ENCODE data around the gene ULBP2. TPM values are rescaled to one million over a fixed set of nuclear protein-coding genes. Genes with fewer than 3 reads are reported as not detected.

The ULBP2 gene, protein sequence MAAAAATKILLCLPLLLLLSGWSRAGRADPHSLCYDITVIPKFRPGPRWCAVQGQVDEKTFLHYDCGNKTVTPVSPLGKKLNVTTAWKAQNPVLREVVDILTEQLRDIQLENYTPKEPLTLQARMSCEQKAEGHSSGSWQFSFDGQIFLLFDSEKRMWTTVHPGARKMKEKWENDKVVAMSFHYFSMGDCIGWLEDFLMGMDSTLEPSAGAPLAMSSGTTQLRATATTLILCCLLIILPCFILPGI
- 5.8 and 10.8 TPM in 2 replicates for total RNA-seq

DNA sequence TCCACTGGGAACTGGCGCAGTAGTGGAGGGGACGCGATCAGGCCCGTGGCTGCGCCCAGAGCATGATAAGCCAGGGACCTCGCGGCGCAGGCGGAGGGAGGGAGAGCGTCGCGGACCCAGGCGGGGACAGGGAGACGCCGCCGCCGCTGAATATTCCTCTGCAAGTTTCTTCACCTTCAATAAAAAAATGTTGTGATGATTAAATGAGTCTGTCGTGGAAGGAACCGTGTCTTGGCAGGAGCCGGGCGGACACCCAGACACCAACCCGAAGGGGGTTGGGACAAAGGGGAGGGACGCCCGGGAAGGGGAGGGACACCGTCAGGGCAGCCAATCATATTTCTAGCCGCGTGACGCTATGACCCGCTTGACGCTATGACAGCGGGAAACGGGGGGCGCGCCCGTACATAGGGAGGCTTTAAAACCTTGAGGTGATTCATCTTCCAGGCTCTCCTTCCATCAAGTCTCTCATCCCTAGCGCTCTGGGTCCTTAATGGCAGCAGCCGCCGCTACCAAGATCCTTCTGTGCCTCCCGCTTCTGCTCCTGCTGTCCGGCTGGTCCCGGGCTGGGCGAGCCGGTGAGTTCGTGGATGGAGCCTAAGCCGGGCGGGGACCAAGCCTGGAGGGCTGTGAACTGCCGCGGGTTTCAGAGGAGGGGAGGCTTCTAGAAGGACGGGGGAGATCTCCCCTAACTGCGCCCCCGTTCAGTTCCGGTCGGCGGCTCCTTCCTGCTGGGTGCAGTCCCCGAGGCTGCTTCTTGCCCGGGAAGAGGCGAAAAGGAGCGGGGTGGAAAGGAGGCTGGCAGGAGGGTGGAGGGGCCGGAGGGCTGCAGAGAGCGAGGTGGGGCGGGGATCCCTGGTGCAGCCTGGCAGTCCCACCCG lies at the start of gene ULBP2:
Gene ULBP2, plus strand, starts transcription at position 432 of the 878 bp plus-strand sequence. Its CDS starts 59 bp downstream, at position 491.
- DNase-seq (ENCODE audit: low read depth, low spot score), result peak; percentile 91

DNA sequence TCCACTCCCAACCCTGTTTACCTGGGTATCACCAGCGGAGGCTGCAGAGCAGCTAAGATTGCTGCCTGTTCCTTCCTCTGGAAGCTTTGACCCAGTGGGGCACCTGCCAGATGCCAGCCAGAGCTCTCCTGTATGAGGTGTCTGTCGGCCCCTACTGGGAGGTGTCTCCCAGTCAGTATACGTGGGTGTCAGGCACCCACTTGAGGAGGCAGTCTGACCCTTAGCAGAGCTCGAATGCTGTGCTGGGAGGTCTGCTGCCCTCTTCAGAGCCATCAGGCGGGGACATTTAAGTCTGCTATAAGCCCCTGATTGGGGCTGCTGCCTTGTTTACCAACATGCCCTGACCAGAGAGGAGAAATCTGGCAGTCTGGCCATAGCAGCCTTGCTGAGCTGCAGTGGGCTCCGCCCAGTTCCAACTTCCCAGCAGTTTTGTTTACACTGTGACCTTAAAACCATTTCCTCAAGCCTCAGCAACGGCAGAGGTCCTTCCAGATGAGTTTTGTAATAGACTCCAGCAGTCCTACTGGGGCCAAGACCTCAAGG lies 46.7 kb upstream of the ULBP2 start:
- DNase-seq (ENCODE audit: low read depth, low spot score), result no peak

DNA sequence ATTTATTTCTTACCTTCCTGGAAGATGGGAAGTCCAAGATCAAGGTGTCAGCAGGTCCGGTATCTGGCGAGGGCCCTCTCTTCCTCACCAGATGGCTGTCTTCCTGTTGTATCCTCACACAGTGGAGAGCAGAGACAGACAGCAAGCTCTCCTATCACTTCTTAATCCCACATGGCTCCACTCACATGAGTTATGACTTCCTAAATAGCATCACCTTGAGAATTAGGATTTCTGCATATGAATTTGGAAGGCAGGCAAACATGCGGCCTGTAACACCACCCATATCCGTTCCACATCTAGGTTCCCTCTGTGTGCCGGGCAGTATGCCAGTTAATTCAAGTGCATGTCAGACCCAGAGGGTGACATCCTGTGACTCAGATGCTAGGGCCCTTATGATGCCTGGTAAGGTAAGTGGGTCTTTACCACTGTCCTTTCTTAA lies 46.0 kb upstream of the ULBP2 start:
- DNase-seq (ENCODE audit: low read depth, low spot score), result no peak

DNA sequence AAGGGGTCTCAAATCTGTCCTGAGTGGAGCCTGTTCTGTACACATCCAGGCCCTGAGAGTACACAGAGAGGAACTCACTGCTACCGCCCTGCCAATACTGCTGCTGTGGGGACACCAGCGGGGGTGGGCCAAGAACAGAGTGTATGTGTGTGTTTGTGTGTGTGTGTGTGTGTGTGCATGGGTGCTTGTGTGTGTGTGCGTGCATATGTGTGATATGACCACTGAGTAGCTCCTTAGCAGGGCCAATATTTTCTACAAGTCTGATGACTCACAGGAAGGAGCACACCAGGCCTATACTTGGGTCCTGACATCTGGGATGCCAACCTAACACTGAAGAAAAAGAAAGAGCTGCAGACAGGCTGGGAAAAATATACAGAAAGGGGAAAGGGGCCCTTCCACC lies 45.3 kb upstream of the ULBP2 start:
- DNase-seq (ENCODE audit: low read depth, low spot score), result no peak

DNA sequence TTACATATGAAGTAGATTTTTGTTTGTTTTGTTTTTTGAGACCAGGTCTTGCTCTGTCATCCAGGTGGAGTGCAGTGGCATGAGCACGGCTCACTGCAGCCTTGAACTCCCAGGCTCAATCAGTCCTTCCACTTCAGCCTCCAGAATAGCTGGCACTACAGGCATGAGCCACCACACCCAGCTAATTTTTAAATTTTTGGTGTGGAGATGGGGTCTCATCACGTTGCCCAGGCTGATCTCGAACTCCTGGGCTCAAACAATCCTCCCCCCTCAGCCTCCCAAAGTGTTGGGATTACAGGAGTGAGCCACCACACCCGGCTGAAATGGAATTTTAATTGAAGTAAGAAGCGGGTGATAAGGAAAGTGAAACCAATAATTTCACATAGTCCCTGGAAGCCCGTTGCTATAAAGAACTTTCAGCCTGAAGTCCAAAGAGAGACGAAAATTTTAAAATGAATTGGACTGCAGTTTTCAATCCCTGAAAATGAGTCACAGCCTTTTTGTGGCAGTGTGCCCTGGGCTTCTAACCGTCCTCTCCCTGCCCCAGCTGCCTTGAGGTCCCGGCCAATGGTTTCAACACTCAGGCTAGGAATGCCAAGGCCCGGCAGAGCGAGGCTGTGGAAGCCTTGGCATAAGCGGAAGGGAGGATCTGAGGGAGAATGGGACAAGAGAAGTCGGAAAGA lies 44.7 kb upstream of the ULBP2 start:
- no peak for DNase-seq (ENCODE audit: low read depth, low spot score)

DNA sequence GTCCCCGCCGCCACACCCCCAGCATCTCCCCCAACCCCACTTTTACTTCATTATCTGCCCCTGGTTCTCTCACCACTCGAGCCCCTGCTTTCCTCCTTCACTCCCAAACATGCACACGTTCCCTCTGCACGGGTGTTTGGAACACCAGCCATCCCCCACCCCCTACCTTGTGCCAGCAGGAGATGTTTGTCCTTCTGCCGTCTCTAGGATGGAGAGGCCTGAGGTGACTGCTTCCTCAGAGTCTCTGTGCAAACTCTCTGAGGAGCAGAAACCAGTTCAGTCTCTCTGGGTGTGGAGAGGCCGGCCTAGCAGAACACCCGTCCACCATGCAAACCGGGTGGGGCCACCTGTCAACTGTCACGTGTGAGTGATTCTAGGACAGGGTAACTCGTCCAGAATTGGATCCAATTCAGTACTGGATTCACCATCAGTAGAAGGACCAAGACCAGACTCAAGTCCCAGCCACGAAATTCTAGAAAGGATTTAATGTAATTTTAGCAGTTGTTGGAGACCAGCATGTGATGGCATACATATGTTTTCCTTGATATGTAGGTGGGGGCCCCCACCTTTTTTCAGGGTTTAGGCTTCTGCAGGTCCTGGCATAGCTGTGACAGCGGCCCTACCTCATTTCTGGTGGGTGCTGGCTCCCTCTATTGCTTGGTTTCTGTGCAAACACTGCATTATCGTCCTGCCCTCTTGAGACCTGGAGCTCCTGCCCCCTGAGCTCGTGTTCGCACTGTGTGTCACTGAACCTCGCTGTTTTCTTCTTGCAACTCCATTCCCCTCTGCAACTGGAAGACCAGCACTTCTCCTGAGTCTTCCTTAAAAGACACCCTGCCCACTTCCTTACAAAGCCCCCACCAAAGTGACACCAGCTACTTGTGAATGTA lies 43.7 kb upstream of the ULBP2 start, which contains the start of gene RAET1E:
Gene RAET1E, minus strand, starts transcription at position 259 of the 890 bp plus-strand sequence. CDS start 7,212 bp downstream, outside the sequence.
- no peak for DNase-seq (ENCODE audit: low read depth, low spot score)

DNA sequence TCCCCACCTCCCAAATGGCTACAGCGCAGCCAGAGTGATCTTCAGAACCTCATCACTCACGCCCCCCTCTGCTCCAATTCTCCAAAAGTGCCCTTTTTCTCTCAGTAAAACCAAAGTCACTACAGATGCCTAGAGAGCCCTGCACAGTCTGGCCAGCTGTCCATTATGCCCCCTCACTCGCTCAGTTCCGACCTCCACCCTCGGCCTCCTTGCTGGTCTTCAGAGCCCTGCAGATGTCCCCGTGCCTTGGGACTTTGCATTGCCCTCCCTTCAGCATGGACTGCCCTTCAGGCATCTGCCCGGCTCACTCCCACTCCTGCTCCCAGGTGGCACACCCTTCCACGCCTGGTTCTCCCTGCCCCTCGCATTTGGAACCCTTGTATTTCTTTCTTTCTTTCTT lies 42.8 kb upstream of the ULBP2 start:
- no peak for DNase-seq (ENCODE audit: low read depth, low spot score)

DNA sequence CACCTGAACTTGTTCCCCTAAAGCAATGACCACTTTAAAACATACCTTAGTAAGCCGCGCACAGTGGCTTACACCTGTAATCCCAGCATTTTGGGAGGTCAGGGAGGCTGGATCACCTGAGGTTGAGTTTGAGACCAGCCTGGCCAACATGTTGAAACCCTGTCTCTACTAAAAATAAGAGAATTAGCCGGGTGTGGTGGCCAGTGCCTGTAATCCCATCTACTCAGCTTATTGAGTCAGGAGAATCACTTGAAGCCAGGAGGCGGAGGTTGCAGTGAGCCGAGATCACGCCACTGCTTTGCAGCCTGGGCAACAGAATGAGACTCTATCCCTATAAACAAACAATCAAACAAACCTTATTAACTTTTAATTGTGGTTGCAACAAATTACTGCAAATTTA lies 42.3 kb upstream of the ULBP2 start:
- DNase-seq (ENCODE audit: low read depth, low spot score), result no peak

DNA sequence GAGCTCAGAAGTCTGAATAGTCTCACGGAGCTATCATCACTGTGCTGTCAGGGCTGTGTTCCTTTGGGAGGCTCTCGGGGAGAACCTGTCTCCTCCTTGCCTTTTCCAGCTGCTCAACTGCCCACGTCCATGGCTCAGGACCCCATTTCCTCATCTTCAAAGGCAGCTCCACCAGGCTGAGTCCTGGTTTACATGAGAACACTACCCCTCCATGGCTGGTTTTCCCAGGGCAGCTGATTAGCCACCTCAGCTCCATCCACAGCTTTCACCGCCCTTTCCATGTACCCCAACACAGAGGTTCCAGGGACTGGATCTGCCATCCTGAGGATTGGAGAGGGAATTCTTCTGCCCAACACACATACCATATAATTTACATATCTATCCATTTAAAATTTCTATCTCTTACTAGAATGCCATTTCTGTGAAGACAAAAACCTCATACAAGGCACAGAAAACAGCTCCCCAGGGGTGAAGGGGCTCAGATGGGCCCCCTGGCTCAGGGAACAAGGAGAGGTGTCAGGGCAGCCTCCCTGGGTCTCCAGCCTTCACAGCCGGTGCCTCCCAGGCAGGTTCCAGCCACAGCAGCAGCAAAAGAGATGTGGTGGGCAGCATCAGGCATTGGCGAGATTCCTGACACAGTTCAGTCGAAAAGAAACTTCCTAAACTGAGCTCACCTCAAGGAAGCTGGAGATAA lies 41.7 kb upstream of the ULBP2 start:
- no peak for DNase-seq (ENCODE audit: low read depth, low spot score)

DNA sequence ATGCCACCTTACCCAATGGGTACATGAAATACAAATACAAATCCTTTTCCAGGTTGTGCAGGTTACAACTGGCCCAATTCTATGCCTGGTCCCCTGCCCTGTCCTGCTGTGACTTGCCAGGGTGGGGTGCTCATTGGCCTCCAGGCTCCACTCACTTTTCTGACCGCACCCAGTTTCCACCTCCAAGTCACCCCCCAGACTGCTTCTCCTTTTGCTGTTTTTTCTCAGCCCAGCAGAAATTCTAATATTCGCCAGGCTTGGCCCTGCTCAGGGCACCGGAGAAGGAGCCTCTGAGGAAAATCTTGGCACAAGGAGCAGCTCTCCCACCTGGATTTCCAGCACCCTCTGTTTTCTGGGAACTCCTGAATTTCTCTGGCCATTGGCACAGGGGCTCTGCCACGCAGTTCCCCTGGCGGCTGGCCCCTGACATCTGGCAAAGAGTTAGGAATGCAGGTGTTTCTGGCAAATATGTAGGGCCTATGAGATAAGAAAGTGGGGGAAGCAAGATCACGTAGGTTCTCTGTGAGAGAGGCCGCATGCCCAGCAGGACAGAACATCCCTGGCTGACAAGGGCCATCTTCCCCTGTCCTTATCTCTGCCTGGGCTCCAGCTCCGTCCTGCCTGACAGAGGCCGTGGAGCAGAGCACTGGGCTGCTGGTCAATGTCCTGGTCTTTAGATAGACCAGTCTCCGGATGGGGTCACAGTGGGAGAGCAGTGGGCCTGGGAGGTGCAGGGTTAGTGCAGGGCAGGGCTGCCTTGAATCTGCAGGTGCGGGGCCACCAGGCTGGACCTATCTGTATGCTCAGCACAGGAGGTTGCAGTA lies 41.0 kb upstream of the ULBP2 start:
- no peak for DNase-seq (ENCODE audit: low read depth, low spot score)

DNA sequence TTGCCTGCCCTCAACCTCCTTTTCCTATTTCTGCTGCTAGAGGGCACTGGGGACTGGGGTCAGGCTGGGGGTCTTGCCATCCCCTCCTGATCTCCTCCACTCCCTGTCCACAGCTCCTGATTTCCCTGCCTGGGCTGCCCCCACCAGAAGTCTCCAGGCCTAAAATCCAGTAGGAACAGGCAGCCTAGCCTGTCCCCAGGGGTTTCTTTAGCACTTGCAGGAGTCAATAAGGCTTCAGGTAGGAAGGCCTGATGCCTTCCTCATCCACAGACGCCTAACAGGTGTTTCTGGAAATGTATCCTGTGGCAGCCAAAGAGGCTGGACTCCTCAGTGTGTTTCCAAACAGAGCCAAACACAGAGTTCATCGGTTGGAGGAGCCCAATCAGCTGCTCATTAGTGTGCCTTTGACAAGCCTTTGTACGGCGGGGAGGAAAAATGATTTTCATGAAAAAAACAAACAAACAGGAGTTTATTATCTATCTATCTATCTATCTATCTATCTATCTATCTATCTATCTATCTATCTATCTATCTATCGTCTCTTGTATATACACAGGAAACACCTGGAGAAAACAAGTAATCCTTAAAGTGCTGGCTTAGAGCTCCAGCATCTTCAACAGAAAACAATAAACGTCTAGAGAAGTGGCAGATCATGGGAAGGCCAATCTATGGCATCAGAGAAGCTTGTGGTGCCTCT lies 40.2 kb upstream of the ULBP2 start:
- no peak for DNase-seq (ENCODE audit: low read depth, low spot score)

DNA sequence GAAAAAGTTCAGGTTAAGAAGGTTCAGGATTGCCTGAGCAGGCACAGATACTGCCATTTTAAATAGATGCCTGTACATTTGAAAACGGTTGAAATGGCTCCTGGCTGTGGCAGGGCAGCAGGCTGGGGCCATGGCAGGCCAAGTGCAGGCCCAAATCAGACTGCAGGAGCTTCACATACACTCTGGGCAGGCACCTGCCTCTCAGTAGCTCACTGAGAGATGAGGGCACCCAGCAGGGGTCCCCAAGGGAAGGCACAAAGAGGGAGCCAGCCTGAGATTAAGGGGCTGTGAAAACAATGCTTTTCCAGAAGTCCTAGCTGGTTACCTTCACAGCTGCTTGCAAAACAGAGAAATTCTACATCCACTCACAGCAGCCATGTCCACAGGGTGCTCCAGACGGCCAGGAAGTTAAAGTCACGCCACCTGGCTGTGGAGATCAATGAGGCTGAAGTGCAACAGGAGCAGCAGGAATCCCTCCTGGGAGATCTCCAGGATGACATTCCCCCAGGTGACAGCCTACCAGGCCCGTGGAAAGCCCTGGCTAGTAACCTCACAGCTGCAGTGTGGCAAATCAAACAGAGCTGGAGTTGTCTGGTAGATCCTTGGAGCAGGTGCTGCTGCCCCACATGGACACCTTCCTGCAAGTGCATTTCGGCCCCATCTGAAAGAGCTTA lies 37.7 kb upstream of the ULBP2 start:
- no peak for DNase-seq (ENCODE audit: low read depth, low spot score)

DNA sequence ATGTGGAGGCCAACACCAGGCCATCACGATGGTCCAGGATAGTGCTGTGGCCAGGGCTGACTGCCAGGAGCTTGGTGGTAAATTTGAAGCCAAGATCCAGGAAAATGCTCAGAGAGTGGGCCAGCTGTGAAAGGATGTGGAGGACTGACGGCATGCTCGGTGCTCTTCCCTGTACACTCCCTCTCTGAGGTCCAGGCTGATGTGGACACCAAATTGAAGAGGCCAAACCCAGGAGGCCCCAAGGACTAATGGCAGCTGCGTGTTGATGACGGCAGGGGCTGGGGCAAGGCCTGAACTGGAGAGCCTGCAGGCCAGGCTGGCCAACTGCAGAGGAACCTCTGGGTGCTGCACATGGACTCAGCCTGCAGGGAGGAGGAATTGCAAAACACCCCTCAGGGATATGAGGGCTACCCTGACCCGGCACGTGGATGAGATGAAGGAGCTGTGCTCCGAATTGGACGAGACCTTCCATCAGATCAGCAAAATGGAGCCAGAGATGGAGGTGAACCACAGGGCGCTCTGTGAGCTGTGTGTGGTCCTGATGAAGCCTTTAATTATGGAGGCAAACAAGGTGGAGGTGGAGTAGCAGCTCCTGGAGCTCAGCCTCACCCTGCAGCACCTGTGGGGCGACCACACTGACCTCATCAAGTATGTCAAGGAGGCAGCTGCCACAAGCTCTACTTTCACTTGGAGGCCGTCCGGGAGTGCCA lies 37.0 kb upstream of the ULBP2 start:
- DNase-seq (ENCODE audit: low read depth, low spot score), result no peak

DNA sequence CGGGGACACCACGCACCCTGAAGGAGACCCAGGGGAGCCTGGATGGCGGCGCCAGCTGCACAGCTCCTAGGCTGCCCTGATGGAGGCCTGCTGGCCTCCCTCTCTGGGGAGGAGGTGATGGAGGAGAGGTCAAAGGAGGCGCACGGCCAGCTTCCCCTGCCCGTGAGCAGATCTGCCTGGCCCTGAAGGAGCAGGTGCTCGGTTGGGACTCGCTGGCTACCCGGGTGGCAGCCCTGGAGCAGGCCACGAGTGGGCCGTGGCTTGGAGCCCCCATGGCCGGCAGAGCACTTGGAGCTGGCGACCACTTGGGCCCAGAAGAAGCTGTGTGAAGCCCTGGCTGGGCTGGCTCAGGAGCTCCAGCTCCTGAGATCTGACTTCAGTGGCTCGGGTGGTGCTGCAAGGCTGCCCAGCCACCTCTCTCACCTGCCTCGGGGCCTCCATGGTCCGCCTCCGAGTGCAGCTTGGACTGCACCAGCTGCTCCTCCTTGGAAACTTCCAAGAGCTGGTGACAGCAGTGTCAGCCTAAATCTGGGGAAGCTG lies 36.4 kb upstream of the ULBP2 start:
- no peak for DNase-seq (ENCODE audit: low read depth, low spot score)

DNA sequence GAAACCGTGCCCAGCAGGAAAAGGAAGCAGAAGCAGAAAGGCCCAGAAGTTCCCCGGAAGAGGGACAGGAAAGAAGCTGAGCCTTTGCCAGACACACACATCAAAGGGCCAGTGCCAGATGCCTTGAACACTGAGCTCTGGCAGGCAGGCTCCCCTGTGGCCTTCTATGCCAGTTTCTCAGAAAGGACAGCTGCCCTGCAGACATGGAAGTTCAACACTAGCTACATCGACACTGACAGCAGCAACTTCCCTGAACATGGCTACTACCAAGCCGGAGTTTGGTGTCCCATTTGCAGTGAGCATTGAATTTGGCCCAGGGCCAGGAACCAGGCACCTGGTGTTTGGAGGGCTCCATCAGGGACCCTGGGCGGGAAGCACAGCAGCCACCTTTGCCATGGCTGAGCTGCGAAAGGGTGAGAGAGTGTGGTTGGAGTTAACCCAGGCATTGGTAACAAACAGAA lies 35.9 kb upstream of the ULBP2 start:
- DNase-seq (ENCODE audit: low read depth, low spot score), result no peak

DNA sequence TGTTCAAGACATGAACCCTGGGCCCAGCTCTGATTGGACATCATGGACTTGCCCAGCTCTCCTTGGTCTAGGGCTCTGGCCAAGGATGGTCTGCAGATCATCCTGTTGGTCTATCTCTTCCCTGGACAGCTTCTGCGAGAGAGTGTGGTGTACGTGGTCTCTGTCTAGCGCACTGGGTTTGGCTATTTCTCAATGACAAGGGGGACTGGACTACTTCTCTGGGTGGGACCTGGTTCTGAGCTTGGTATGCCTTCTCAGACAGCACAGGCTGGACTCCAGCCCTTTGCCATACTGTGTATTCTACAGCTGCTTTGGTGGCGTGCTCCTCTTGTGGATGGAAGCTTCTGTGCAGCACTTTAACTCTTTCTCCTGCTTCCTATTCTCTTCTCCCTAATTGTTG lies 35.4 kb upstream of the ULBP2 start:
- no peak for DNase-seq (ENCODE audit: low read depth, low spot score)

DNA sequence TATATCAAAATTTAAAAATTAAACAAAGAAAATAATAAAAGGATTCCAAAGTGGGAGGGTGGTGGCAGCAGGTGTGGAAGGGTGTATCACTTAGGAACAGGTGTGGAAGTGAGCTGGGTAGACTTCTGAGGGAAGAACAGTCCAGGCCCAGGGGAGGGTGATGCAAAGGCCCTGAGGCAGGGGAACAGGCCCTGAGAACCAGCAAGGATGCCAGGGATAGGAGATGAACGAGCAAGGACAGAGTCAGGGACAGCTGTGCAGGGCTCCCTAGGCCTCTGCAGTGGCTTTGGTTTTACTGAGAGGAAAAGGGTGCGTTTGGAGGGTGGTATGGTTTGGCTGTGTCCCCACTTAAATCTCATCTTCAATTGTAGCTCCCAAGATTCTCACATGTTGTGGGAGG lies 34.5 kb upstream of the ULBP2 start:
- DNase-seq (ENCODE audit: low read depth, low spot score), result no peak
